HEK293 (cell line): Measurements from ENCODE around the gene DMKN.

Experiments
- GLIS1 ChIP-seq: fragments of 450-650 bp; formaldehyde crosslinking; IDR thresholded peaks from 2 replicates; pipeline ENCODE4 v1.5.1; 2016; ENCODE audit warnings: missing biosample characterization, missing genetic modification characterization
- GLIS2 ChIP-seq: fragments of 450-650 bp; formaldehyde crosslinking; IDR thresholded peaks from 2 replicates; pipeline ENCODE4 v1.5.1; 2016; ENCODE audit warnings: missing biosample characterization, missing genetic modification characterization
- IKZF3 ChIP-seq: fragments of 450-650 bp; IDR thresholded peaks from 2 replicates; pipeline ENCODE4 v1.5.0; 2018; ENCODE audit warnings: missing biosample characterization, mild to moderate bottlenecking, missing genetic modification characterization, moderate library complexity
- KLF1 ChIP-seq: fragments of 450-650 bp; formaldehyde crosslinking; IDR thresholded peaks from 2 replicates; pipeline ENCODE4 v1.5.1; 2016; ENCODE audit warnings: missing biosample characterization, missing genetic modification characterization
- MYNN ChIP-seq: fragments of 450-650 bp; formaldehyde crosslinking; IDR thresholded peaks from 2 replicates; pipeline ENCODE4 v1.5.1; 2016; ENCODE audit warnings: missing biosample characterization, missing genetic modification characterization, borderline replicate concordance
- PRDM1 ChIP-seq: fragments of 450-650 bp; formaldehyde crosslinking; IDR thresholded peaks from 2 replicates; pipeline ENCODE4; 2016; ENCODE audit warnings: missing biosample characterization, missing genetic modification characterization
- PRDM4 ChIP-seq: fragments of 450-650 bp; formaldehyde crosslinking; IDR thresholded peaks from 2 replicates; pipeline ENCODE4 v1.5.1; 2017; ENCODE audit warnings: missing biosample characterization, missing genetic modification characterization
- RBAK ChIP-seq: fragments of 450-650 bp; formaldehyde crosslinking; IDR thresholded peaks from 2 replicates; pipeline ENCODE4 v1.5.1; 2016; ENCODE audit warnings: missing biosample characterization, missing genetic modification characterization
- REST ChIP-seq: fragments of 450-650 bp; formaldehyde crosslinking; IDR thresholded peaks from 2 replicates; pipeline ENCODE4 v1.5.1; 2016; ENCODE audit warnings: missing biosample characterization, missing genetic modification characterization
- ZBTB1 ChIP-seq: fragments of 450-650 bp; formaldehyde crosslinking; IDR thresholded peaks from 2 replicates; pipeline ENCODE4 v1.5.1; 2016; ENCODE audit warnings: missing biosample characterization, missing genetic modification characterization
- ZBTB17 ChIP-seq: fragments of 450-650 bp; formaldehyde crosslinking; IDR thresholded peaks from 2 replicates; pipeline ENCODE4 v1.5.1; 2016; ENCODE audit warnings: missing biosample characterization, missing genetic modification characterization
- ZBTB20 ChIP-seq: fragments of 450-650 bp; formaldehyde crosslinking; IDR thresholded peaks from 2 replicates; pipeline ENCODE4 v1.5.1; 2016; ENCODE audit warnings: missing biosample characterization, missing genetic modification characterization
- ZBTB44 ChIP-seq: fragments of 450-650 bp; IDR thresholded peaks from 2 replicates; pipeline ENCODE4 v1.5.1; 2018; ENCODE audit warnings: missing biosample characterization, mild to moderate bottlenecking, missing genetic modification characterization
- ZBTB48 ChIP-seq: fragments of 450-650 bp; formaldehyde crosslinking; IDR thresholded peaks from 2 replicates; pipeline ENCODE4 v1.5.1; 2016; ENCODE audit warnings: missing biosample characterization, missing genetic modification characterization
- ZNF121 ChIP-seq: fragments of 450-650 bp; formaldehyde crosslinking; IDR thresholded peaks from 2 replicates; pipeline ENCODE4 v1.5.1; 2016; ENCODE audit warnings: missing biosample characterization, missing genetic modification characterization
- ZNF18 ChIP-seq: fragments of 450-650 bp; formaldehyde crosslinking; IDR thresholded peaks from 2 replicates; pipeline ENCODE4 v1.5.1; 2016; ENCODE audit warnings: missing biosample characterization, missing genetic modification characterization
- ZNF266 ChIP-seq: fragments of 450-650 bp; formaldehyde crosslinking; IDR thresholded peaks from 2 replicates; pipeline ENCODE4 v1.5.1; 2016; ENCODE audit warnings: missing biosample characterization, missing genetic modification characterization, low read depth
- ZNF274 ChIP-seq, 2 experiments: fragments of 200-500 bp in 1 of 2; fragments of 450-650 bp in 1 of 2; sonication (Bioruptor generic) in 1 of 2; formaldehyde crosslinking in 1 of 2; IDR thresholded peaks; 2 replicates each; pipeline versions ENCODE4 v1.5.1 to v1.6.1; 2014 to 2016; ENCODE audit warnings: borderline replicate concordance in 1 of 2, inconsistent platforms in 1 of 2, low read length in 1 of 2, missing biosample characterization in 1 of 2, missing genetic modification characterization in 1 of 2
- ZNF335 ChIP-seq: fragments of 450-650 bp; formaldehyde crosslinking; conservative IDR thresholded peaks from 2 replicates; pipeline ENCODE4 v1.5.1; 2016; ENCODE audit warnings: missing biosample characterization, missing genetic modification characterization
- ZNF341 ChIP-seq: fragments of 450-650 bp; formaldehyde crosslinking; IDR thresholded peaks from 2 replicates; pipeline ENCODE4; 2016; ENCODE audit warnings: low read depth, missing biosample characterization, missing genetic modification characterization
- ZNF350 ChIP-seq: fragments of 450-650 bp; formaldehyde crosslinking; IDR thresholded peaks from 2 replicates; pipeline ENCODE4 v1.5.0; 2017; ENCODE audit warnings: missing biosample characterization, mild to moderate bottlenecking, missing genetic modification characterization
- ZNF37A ChIP-seq: fragments of 450-650 bp; IDR thresholded peaks from 2 replicates; pipeline ENCODE4 v1.5.1; 2018; ENCODE audit warnings: missing biosample characterization, missing genetic modification characterization
- ZNF394 ChIP-seq: fragments of 450-650 bp; formaldehyde crosslinking; IDR thresholded peaks from 2 replicates; pipeline ENCODE4 v1.5.1; 2016; ENCODE audit warnings: missing biosample characterization, missing genetic modification characterization, mild to moderate bottlenecking, moderate library complexity, borderline replicate concordance
- ZNF398 ChIP-seq: fragments of 450-650 bp; formaldehyde crosslinking; IDR thresholded peaks from 2 replicates; pipeline ENCODE4 v1.5.1; 2017; ENCODE audit warnings: missing biosample characterization, missing genetic modification characterization
- ZNF473 ChIP-seq: fragments of 450-650 bp; formaldehyde crosslinking; IDR thresholded peaks from 2 replicates; pipeline ENCODE4 v1.5.1; 2017; ENCODE audit warnings: missing biosample characterization, missing genetic modification characterization
- ZNF600 ChIP-seq: fragments of 450-650 bp; formaldehyde crosslinking; IDR thresholded peaks from 2 replicates; pipeline ENCODE4 v1.5.1; 2016; ENCODE audit warnings: missing biosample characterization, missing genetic modification characterization
- ZNF621 ChIP-seq: fragments of 450-650 bp; formaldehyde crosslinking; IDR thresholded peaks from 2 replicates; pipeline ENCODE4 v1.5.1; 2017; ENCODE audit warnings: missing biosample characterization, missing genetic modification characterization
- ZNF701 ChIP-seq: fragments of 450-650 bp; formaldehyde crosslinking; IDR thresholded peaks from 2 replicates; pipeline ENCODE4 v1.5.1; 2016; ENCODE audit warnings: missing biosample characterization, missing genetic modification characterization
- ZNF776 ChIP-seq: fragments of 450-650 bp; formaldehyde crosslinking; IDR thresholded peaks from 2 replicates; pipeline ENCODE4 v1.5.0; 2017; ENCODE audit warnings: missing biosample characterization, missing genetic modification characterization, borderline replicate concordance
- ZNF785 ChIP-seq: fragments of 450-650 bp; formaldehyde crosslinking; IDR thresholded peaks from 2 replicates; pipeline ENCODE4 v1.5.1; 2016; ENCODE audit warnings: missing biosample characterization, missing genetic modification characterization
- ZNF791 ChIP-seq: fragments of 450-650 bp; formaldehyde crosslinking; IDR thresholded peaks from 2 replicates; pipeline ENCODE4 v1.5.1; 2016; ENCODE audit warnings: missing biosample characterization, missing genetic modification characterization

The DMKN gene

GRCh38 chr19:35562776-35563175 lies 49.3 kb upstream of the DMKN start (continued):
- TF ChIP-seq ZNF394 (tag by site-specific recombination) (peak; percentile 77; the same call in 1 of the 2 replicates), ZNF776 (0 out of 2 replicates have a peak, but pooled peaks have one; percentile 77), MYNN (tag by site-specific recombination) (no peak), RBAK (tag by site-specific recombination) (no peak), ZBTB48 (tag by site-specific recombination) (no peak), ZNF18 (tag by site-specific recombination) (no peak), ZNF266 (tag by site-specific recombination) (no peak), GLIS1 (no peak), ZNF701 (tag by site-specific recombination) (no peak), ZNF785 (no peak), IKZF3 (no peak), ZBTB20 (tag by site-specific recombination) (no peak), ZNF600 (tag by site-specific recombination) (no peak), GLIS2 (tag by site-specific recombination) (no peak), REST (tag by site-specific recombination) (no peak), ZNF274 (IDR thresholded peaks at IDR 0.05; ENCODE audit: low read length) (no peak), ZNF274 (tag by site-specific recombination; IDR thresholded peaks at IDR 0.05; ENCODE audit: borderline replicate concordance) (no peak), ZNF621 (tag by site-specific recombination) (peak; percentile 47; the same call in 1 of the 2 replicates), ZNF398 (peak; percentile 83), PRDM1 (tag by site-specific recombination) (peak; percentile 99), ZBTB1 (tag by site-specific recombination) (no peak), ZNF121 (tag by site-specific recombination) (no peak), ZNF350 (tag by site-specific recombination) (no peak), ZNF473 (tag by site-specific recombination) (peak; percentile 76), ZNF335 (tag by site-specific recombination) (no peak), ZNF341 (tag by site-specific recombination) (no peak), KLF1 (tag by site-specific recombination) (no peak), ZNF37A (tag by site-specific recombination) (no peak), PRDM4 (tag by site-specific recombination) (no peak), ZNF791 (tag by site-specific recombination) (no peak; the same call in 1 of the 2 replicates), ZBTB44 (tag by site-specific recombination) (no peak), ZBTB17 (tag by site-specific recombination) (0 out of 2 replicates have a peak, but pooled peaks have one; percentile 24)
